ENCODE results near the gene RNASEH2B. TPM values are rescaled to one million over a fixed set of nuclear protein-coding genes. Genes with fewer than 3 reads are reported as not detected.
A peak's percentile ranks its signal among the peaks of the same experiment; 100 is the strongest.

Gene RNASEH2B
- total RNA-seq, 1 donor from 2014 or later, result 20.0 TPM

GRCh38 chr13:50905256-50905655 is 4.3 kb upstream of the RNASEH2B start:
- H3K27me3 Mint-ChIP-seq (ENCODE audit: unreplicated experiment), result no peaks in the 10 kb centered on the region
- H3K27ac Mint-ChIP-seq (ENCODE audit: unreplicated experiment), result no peak overlapping the region
- TF ChIP-seq CTCF (IDR thresholded peaks at IDR 0.05), result no peak
- DNase-seq (ENCODE audit: extremely low spot score, unreplicated experiment), result no peak
- H3K36me3 Mint-ChIP-seq (ENCODE audit: unreplicated experiment), result no peaks in the 10 kb centered on the region
- peaks cover 4% of the 10 kb centered on the region for H3K4me1 Mint-ChIP-seq (ENCODE audit: unreplicated experiment)
- no peaks in the 10 kb centered on the region for H3K9me3 Mint-ChIP-seq (ENCODE audit: unreplicated experiment)
- no peak overlapping the region for H3K4me3 Mint-ChIP-seq (ENCODE audit: unreplicated experiment)

- H3K9me3 Mint-ChIP-seq (ENCODE audit: unreplicated experiment), result no peaks in the 10 kb centered on the region
- no peaks in the 10 kb centered on the region for H3K27me3 Mint-ChIP-seq (ENCODE audit: unreplicated experiment)
- no peak overlapping the region for H3K27ac Mint-ChIP-seq (ENCODE audit: unreplicated experiment)
- H3K36me3 Mint-ChIP-seq (ENCODE audit: unreplicated experiment), result no peaks in the 10 kb centered on the region
- no peak for DNase-seq (ENCODE audit: extremely low spot score, unreplicated experiment)
- H3K4me3 Mint-ChIP-seq (ENCODE audit: unreplicated experiment), result no peak overlapping the region
- TF ChIP-seq CTCF (IDR thresholded peaks at IDR 0.05), result no peak
- H3K4me1 Mint-ChIP-seq (ENCODE audit: unreplicated experiment), result peaks cover 21% of the 10 kb centered on the region
Measured at GRCh38 chr13:50907781-50908180, 1.8 kb upstream of the RNASEH2B start.

DNA sequence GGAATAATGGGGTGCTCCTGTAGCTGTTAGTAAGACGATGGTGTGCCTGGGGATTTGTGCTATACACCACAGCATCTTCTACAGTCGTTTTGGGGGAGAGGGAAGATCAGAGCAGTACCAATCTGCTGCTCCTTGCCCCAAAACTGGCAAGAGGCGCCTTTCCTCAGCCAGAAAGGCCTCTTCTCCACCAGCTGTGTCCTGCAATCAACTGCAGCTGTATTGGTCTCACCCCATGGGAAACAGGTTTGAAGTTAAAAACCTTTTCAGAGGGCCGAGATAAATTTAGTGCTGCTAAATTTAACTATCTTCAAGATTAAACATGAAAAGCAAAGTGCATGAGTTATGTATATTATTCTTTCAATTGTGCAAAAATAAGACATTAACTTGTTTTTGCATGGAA is 1.2 kb upstream of the RNASEH2B start:
- no peaks in the 10 kb centered on the region for H3K9me3 Mint-ChIP-seq (ENCODE audit: unreplicated experiment)
- no peak for TF ChIP-seq CTCF (IDR thresholded peaks at IDR 0.05)
- H3K4me1 Mint-ChIP-seq (ENCODE audit: unreplicated experiment), result peaks cover 21% of the 10 kb centered on the region
- peak overlapping the region; percentile 36 for H3K4me3 Mint-ChIP-seq (ENCODE audit: unreplicated experiment)
- no peaks in the 10 kb centered on the region for H3K36me3 Mint-ChIP-seq (ENCODE audit: unreplicated experiment)
- no peak overlapping the region for H3K27ac Mint-ChIP-seq (ENCODE audit: unreplicated experiment)
- no peaks in the 10 kb centered on the region for H3K27me3 Mint-ChIP-seq (ENCODE audit: unreplicated experiment)
- no peak for DNase-seq (ENCODE audit: extremely low spot score, unreplicated experiment)

DNA sequence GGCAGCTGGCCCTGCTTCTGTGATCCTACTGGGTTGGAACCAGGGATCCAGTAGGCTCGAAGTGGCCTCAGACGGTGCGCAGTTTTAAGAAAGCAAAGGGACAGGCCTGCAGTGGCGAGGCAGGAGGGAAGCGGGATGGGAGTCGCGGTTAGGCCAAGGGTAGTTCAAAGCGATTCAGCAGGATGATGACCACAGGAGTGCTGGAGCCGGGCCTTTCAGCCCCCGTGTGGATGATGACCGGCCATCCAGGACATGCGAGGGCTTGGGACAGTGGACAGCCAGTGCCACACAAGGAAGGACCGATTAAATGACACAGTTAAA is 854 bp downstream of the RNASEH2B start:
- peak overlapping the region; percentile 92 for H3K27ac Mint-ChIP-seq (ENCODE audit: unreplicated experiment)
- H3K9me3 Mint-ChIP-seq (ENCODE audit: unreplicated experiment), result no peaks in the 10 kb centered on the region
- peaks cover 34% of the 10 kb centered on the region for H3K4me1 Mint-ChIP-seq (ENCODE audit: unreplicated experiment)
- no peaks in the 10 kb centered on the region for H3K27me3 Mint-ChIP-seq (ENCODE audit: unreplicated experiment)
- peak; percentile 8 for TF ChIP-seq CTCF (IDR thresholded peaks at IDR 0.05)
- no peaks in the 10 kb centered on the region for H3K36me3 Mint-ChIP-seq (ENCODE audit: unreplicated experiment)
- no peak for DNase-seq (ENCODE audit: extremely low spot score, unreplicated experiment)
- H3K4me3 Mint-ChIP-seq (ENCODE audit: unreplicated experiment), result peak overlapping the region; percentile 81

GRCh38 chr13:50911081-50911631 is 1.6 kb downstream of the RNASEH2B start:
- peaks cover 34% of the 10 kb centered on the region for H3K4me1 Mint-ChIP-seq (ENCODE audit: unreplicated experiment)
- H3K36me3 Mint-ChIP-seq (ENCODE audit: unreplicated experiment), result no peaks in the 10 kb centered on the region
- no peak for TF ChIP-seq CTCF (IDR thresholded peaks at IDR 0.05)
- H3K4me3 Mint-ChIP-seq (ENCODE audit: unreplicated experiment), result peak overlapping the region; percentile 81
- peak overlapping the region; percentile 92 for H3K27ac Mint-ChIP-seq (ENCODE audit: unreplicated experiment)
- no peaks in the 10 kb centered on the region for H3K27me3 Mint-ChIP-seq (ENCODE audit: unreplicated experiment)
- no peaks in the 10 kb centered on the region for H3K9me3 Mint-ChIP-seq (ENCODE audit: unreplicated experiment)
- no peak for DNase-seq (ENCODE audit: extremely low spot score, unreplicated experiment)
